Kidney (tissue), 14 donors: Measurements from ENCODE around the gene PPFIA4. TPM values are rescaled to one million over a fixed set of nuclear protein-coding genes. Genes with fewer than 3 reads are reported as not detected.

Source experiments
- DNase-seq, 5 donors: peaks; one replicate each; pipeline ENCODE4 v3.0.0-alpha.2; 2013 to 2020
- FAIRE-seq: peaks from 2 replicates; lab custom pipeline; 2012; peaks lifted over from hg19 to GRCh38; lab: Jason Lieb, UNC
- H3K27ac ChIP-seq, 2 donors: one replicate each; pipeline ENCODE4 v1.7.0; 2013; ENCODE audit warnings: low read depth in 2 of 2, low read length in 2 of 2, inconsistent platforms in 1 of 2
- H3K27me3 ChIP-seq: one replicate; pipeline ENCODE4 v1.7.1; 2013; ENCODE audit warnings: low read length, inconsistent platforms; ENCODE audit not compliant: control insufficient read depth, insufficient read depth
- H3K36me3 ChIP-seq, 3 donors: one replicate each; pipeline versions ENCODE4 v1.7.0 to v1.7.1; 2013; ENCODE audit warnings: low read length in 3 of 3, control low read depth in 1 of 3, inconsistent platforms in 1 of 3; ENCODE audit not compliant: insufficient read depth in 3 of 3, control insufficient read depth in 2 of 3
- H3K4me1 ChIP-seq, 3 donors: one replicate each; pipeline versions ENCODE4 v1.7.0 to v1.7.1; 2013; ENCODE audit warnings: low read length in 3 of 3, inconsistent platforms in 1 of 3, low read depth in 1 of 3; ENCODE audit not compliant: control insufficient read depth in 2 of 3, insufficient read depth in 2 of 3
- H3K4me3 ChIP-seq, 3 donors: one replicate each; pipeline versions ENCODE4 v1.7.0 to v1.8.1; 2013; ENCODE audit warnings: low read length in 3 of 3, control low read depth in 1 of 3, inconsistent platforms in 1 of 3
- H3K9ac ChIP-seq, 3 donors: one replicate each; pipeline versions ENCODE4 v1.7.0 to v1.7.1; 2013; ENCODE audit warnings: low read length in 3 of 3, control low read depth in 1 of 3, inconsistent platforms in 1 of 3
- H3K9me3 ChIP-seq, 3 donors: one replicate each; pipeline versions ENCODE4 v1.7.0 to v1.7.1; 2013; ENCODE audit warnings: low read length in 3 of 3, control low read depth in 1 of 3, inconsistent platforms in 1 of 3; ENCODE audit not compliant: control insufficient read depth in 2 of 3, insufficient read depth in 1 of 3
- CTCF ChIP-seq: IDR thresholded peaks from 3 replicates; pipeline ENCODE4 v1.5.1; 2012; ENCODE audit warnings: mild to moderate bottlenecking, moderate library complexity, borderline replicate concordance; ENCODE audit not compliant: insufficient read depth; ENCODE audit errors: extremely low read depth
- intact Hi-C: fragments of 100-400 bp; cut with DNase I; formaldehyde crosslinking; loops from one replicate; pipeline ENCODE4 v1.11.1; 2022
- polyA plus RNA-seq: library from polyadenylated mRNA; stranded (reverse); fragments of 350-450 nt; fragmentation: Illumina TruSeq; extraction: RNeasy Lipid Tissue Mini Kit (QIAGEN cat#74804); gene quantifications from one replicate; pipeline ENCODE4 v1.2.3, GENCODE V29; 2014; ENCODE audit warnings: low read depth, low replicate concordance; ENCODE audit not compliant: insufficient read depth
- total RNA-seq: library from RNA; stranded (reverse); fragmentation: NEBNext Ultra II Directional; extraction: Animal tissue kit (Norgen Biotek cat#: 25700); gene quantifications from one replicate; pipeline ENCODE4 v1.2.1, GENCODE V29; 2021
- donor health status: control.
- donor health status: control.
- donor health status: control.
- donor health status: control.
- donor health status: control.
- donor health status: DM: yes; HTN: yes; CAD: no.
- donor health status: Normal renal cell carcinoma (clear cell type).

Gene PPFIA4
- total and polyA plus RNA-seq, 2 donors from 2014 or later = 1.7 to 5.2 TPM

GRCh38 chr1:203114202-203114601 lies 87.9 kb downstream of the PPFIA4 start:
- Histone ChIP-seq H3K4me1 (no peaks in the 10 kb centered on the region), H3K36me3 (no peaks in the 10 kb centered on the region), H3K9me3 (no peaks in the 10 kb centered on the region), H3K4me3 (no peak overlapping the region), H3K9ac (no peak overlapping the region), H3K27me3 (no peaks in the 10 kb centered on the region), H3K27ac (no peak overlapping the region)
- intact Hi-C loops = no loop called here
- no peak for DNase-seq
- FAIRE-seq = no peak
- no peak for TF ChIP-seq CTCF

- no peaks in the 10 kb centered on the region for H3K9me3 ChIP-seq
- no peaks in the 10 kb centered on the region for H3K4me1 ChIP-seq
- H3K9ac ChIP-seq = no peak overlapping the region
- TF ChIP-seq CTCF = no peak
- intact Hi-C loops = loop anchor here (5.0 kb wide), 1 partner anchor 101 kb away; no protein-coding TSS in a partner anchor
- H3K4me3 ChIP-seq = no peak overlapping the region
- no peaks in the 10 kb centered on the region for H3K36me3 ChIP-seq
- DNase-seq = no peak
- H3K27me3 ChIP-seq = no peaks in the 10 kb centered on the region
- no peak overlapping the region for H3K27ac ChIP-seq
- FAIRE-seq = no peak
These were observed 90.0 kb downstream of the PPFIA4 start for GRCh38 chr1:203116091-203116820.

- no peak overlapping the region for H3K4me3 ChIP-seq
- no peaks in the 10 kb centered on the region for H3K27me3 ChIP-seq
- no peaks in the 10 kb centered on the region for H3K4me1 ChIP-seq
- intact Hi-C loops = loop anchor here (5.0 kb wide), 1 partner anchor 99 kb away; no protein-coding TSS in a partner anchor
- DNase-seq = peak; percentile 86 to 91 (median 91)
- H3K36me3 ChIP-seq = no peaks in the 10 kb centered on the region
- FAIRE-seq = no peak
- no peak overlapping the region for H3K9ac ChIP-seq
- H3K9me3 ChIP-seq = no peaks in the 10 kb centered on the region
- peak; percentile 72 for TF ChIP-seq CTCF
- H3K27ac ChIP-seq = no peak overlapping the region
These were observed 91.6 kb downstream of the PPFIA4 start for GRCh38 chr1:203117611-203118575.
